ENCODE results near the gene ZEB1. TPM values are rescaled to one million over a fixed set of nuclear protein-coding genes. Genes with fewer than 3 reads are reported as not detected.

The ZEB1 gene
- total and polyA plus RNA-seq, 9 of the 15 experiments (the other 6 are each of a cell fraction or from before 2014, with no cell fraction given): 2.1 to 8.4 (median 4.9) TPM

GRCh38 chr10:31278279-31278941, 40.6 kb upstream of the ZEB1 start (continued):
- TF ChIP-seq, protein P1, sequence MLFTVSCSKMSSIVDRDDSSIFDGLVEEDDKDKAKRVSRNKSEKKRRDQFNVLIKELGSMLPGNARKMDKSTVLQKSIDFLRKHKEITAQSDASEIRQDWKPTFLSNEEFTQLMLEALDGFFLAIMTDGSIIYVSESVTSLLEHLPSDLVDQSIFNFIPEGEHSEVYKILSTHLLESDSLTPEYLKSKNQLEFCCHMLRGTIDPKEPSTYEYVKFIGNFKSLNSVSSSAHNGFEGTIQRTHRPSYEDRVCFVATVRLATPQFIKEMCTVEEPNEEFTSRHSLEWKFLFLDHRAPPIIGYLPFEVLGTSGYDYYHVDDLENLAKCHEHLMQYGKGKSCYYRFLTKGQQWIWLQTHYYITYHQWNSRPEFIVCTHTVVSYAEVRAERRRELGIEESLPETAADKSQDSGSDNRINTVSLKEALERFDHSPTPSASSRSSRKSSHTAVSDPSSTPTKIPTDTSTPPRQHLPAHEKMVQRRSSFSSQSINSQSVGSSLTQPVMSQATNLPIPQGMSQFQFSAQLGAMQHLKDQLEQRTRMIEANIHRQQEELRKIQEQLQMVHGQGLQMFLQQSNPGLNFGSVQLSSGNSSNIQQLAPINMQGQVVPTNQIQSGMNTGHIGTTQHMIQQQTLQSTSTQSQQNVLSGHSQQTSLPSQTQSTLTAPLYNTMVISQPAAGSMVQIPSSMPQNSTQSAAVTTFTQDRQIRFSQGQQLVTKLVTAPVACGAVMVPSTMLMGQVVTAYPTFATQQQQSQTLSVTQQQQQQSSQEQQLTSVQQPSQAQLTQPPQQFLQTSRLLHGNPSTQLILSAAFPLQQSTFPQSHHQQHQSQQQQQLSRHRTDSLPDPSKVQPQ (CRISPR knock-in tag; IDR thresholded peaks at IDR 0.05; ENCODE audit: borderline replicate concordance): no peak
- no peak for TF ChIP-seq YBX1 (IDR thresholded peaks at IDR 0.05)
- TF ChIP-seq MAX (CRISPR knock-in tag; IDR thresholded peaks at IDR 0.05): no peak
- TF ChIP-seq TAF1 (IDR thresholded peaks at IDR 0.05; ENCODE audit: control insufficient read depth, extremely low read depth, insufficient read depth, low read length, severe bottlenecking): no peak
- no peak for TF ChIP-seq RBBP5 (IDR thresholded peaks at IDR 0.05; ENCODE audit: borderline replicate concordance, insufficient read depth, low read length, poor library complexity, severe bottlenecking)
- TF ChIP-seq ZNF583 (CRISPR knock-in tag; IDR thresholded peaks at IDR 0.05): no peak
- TF ChIP-seq, protein P2, sequence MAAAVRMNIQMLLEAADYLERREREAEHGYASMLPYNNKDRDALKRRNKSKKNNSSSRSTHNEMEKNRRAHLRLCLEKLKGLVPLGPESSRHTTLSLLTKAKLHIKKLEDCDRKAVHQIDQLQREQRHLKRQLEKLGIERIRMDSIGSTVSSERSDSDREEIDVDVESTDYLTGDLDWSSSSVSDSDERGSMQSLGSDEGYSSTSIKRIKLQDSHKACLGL (CRISPR knock-in tag; IDR thresholded peaks at IDR 0.05; ENCODE audit: borderline replicate concordance, poor library complexity, severe bottlenecking): no peak
- TF ChIP-seq SUPT5H (IDR thresholded peaks at IDR 0.05): no peak
- peak; percentile 99 for TF ChIP-seq MAFG (tag; conservative IDR thresholded peaks at IDR 0.05)
- peak; percentile 59 for TF ChIP-seq NFIC (IDR thresholded peaks at IDR 0.05)
- TF ChIP-seq, protein P3, sequence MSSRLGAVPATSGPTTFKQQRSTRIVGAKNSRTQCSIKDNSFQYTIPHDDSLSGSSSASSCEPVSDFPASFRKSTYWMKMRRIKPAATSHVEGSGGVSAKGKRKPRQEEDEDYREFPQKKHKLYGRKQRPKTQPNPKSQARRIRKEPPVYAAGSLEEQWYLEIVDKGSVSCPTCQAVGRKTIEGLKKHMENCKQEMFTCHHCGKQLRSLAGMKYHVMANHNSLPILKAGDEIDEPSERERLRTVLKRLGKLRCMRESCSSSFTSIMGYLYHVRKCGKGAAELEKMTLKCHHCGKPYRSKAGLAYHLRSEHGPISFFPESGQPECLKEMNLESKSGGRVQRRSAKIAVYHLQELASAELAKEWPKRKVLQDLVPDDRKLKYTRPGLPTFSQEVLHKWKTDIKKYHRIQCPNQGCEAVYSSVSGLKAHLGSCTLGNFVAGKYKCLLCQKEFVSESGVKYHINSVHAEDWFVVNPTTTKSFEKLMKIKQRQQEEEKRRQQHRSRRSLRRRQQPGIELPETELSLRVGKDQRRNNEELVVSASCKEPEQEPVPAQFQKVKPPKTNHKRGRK (tag; IDR thresholded peaks at IDR 0.05): no peak
- no peak for TF ChIP-seq MEIS2 (IDR thresholded peaks at IDR 0.05; ENCODE audit: partially characterized antibody)
- TF ChIP-seq FOXM1 (IDR thresholded peaks at IDR 0.05; ENCODE audit: low read depth): peak; percentile 54
- TF ChIP-seq FOXM1 (CRISPR knock-in tag; IDR thresholded peaks at IDR 0.05; ENCODE audit: low read depth): no peak
- TF ChIP-seq HCFC1 (IDR thresholded peaks at IDR 0.05; ENCODE audit: low read depth, low read length): no peak
- TF ChIP-seq PHB (CRISPR knock-in tag; IDR thresholded peaks at IDR 0.05): no peak
- TF ChIP-seq JUN (IDR thresholded peaks at IDR 0.05; ENCODE audit: borderline replicate concordance, low read depth, low read length): no peak
- TF ChIP-seq JUN (CRISPR knock-in tag; IDR thresholded peaks at IDR 0.05; ENCODE audit: borderline replicate concordance): no peak
- TF ChIP-seq ZBTB33 (CRISPR knock-in tag; IDR thresholded peaks at IDR 0.05): no peak
- no peak for TF ChIP-seq ZFP1 (CRISPR knock-in tag; IDR thresholded peaks at IDR 0.05)
- 0 out of 2 replicates have a peak, but pooled peaks have one; percentile 17 for TF ChIP-seq HDAC2 (IDR thresholded peaks at IDR 0.05)
- peak; percentile 89 for TF ChIP-seq SMARCE1 (IDR thresholded peaks at IDR 0.05)
- TF ChIP-seq FOXA3 (CRISPR knock-in tag; conservative IDR thresholded peaks at IDR 0.05 in 1 of 2, IDR thresholded peaks at IDR 0.05 in 1 of 2): no peak
